Stimulated activated CD8-positive, alpha-beta memory T cell treated with anti-CD3 and anti-CD28 coated beads, Interleukin-4, amount 100 ng/mL, for 4 hours (primary cell): ENCODE data around the gene POMT1.
A peak's percentile ranks its signal among the peaks of the same experiment; 100 is the strongest.
"Not testable (repeated sequence)": the region's sequence is repeated elsewhere in the genome, so short reads cannot be mapped to it uniquely, and the experiment has no call there.

Experiments
- DNase-seq, 2 donors: peaks; one replicate each; pipeline ENCODE4 v3.0.0-alpha.2; 2020; ENCODE audit warnings: low read depth in 2 of 2, low spot score in 1 of 2

The POMT1 gene

GRCh38 chr9:131492070-131492469 lies 10.6 kb upstream of the POMT1 start:
- no peak for DNase-seq

GRCh38 chr9:131494296-131494870 lies 8.3 kb upstream of the POMT1 start:
- DNase-seq, result no peak

GRCh38 chr9:131495785-131496184 lies 6.9 kb upstream of the POMT1 start:
- DNase-seq, result no peak

GRCh38 chr9:131496844-131497405 lies 5.8 kb upstream of the POMT1 start:
- DNase-seq, result no peak

- no peak for DNase-seq
These were observed 3.4 kb upstream of the POMT1 start for GRCh38 chr9:131499254-131499767.

GRCh38 chr9:131500377-131500776 lies 2.3 kb upstream of the POMT1 start:
- peak; percentile 35 to 48 for DNase-seq

- no peak for DNase-seq
These were observed 1.7 kb upstream of the POMT1 start for GRCh38 chr9:131500939-131501541.

- peak in 1 of 2 donors; percentile 26 for DNase-seq
These were observed 1.1 kb downstream of the POMT1 start for GRCh38 chr9:131503626-131504465.

GRCh38 chr9:131505012-131505411 lies 2.3 kb downstream of the POMT1 start:
- no peak for DNase-seq

- no peak for DNase-seq
These were observed 8.7 kb downstream of the POMT1 start for GRCh38 chr9:131511416-131511815.

- no peak for DNase-seq
These were observed 9.2 kb downstream of the POMT1 start for GRCh38 chr9:131511880-131512279.

GRCh38 chr9:131513177-131513576 lies 10.5 kb downstream of the POMT1 start:
- no peak for DNase-seq

- DNase-seq, result not testable (repeated sequence)
These were observed 12.9 kb downstream of the POMT1 start for GRCh38 chr9:131515559-131516031.

- DNase-seq, result no peak
These were observed 13.4 kb downstream of the POMT1 start for GRCh38 chr9:131516100-131516499.

GRCh38 chr9:131516930-131517329 lies 14.2 kb downstream of the POMT1 start:
- no peak for DNase-seq

GRCh38 chr9:131517761-131518190 lies 15.1 kb downstream of the POMT1 start:
- no peak for DNase-seq

- DNase-seq, result no peak
These were observed 15.8 kb downstream of the POMT1 start for GRCh38 chr9:131518553-131518952.

GRCh38 chr9:131520503-131520902 lies 17.8 kb downstream of the POMT1 start:
- no peak for DNase-seq

- no peak for DNase-seq
These were observed 18.5 kb downstream of the POMT1 start for GRCh38 chr9:131521203-131521602.

GRCh38 chr9:131521822-131522221 lies 19.1 kb downstream of the POMT1 start:
- no peak for DNase-seq

GRCh38 chr9:131522257-131523085 lies 19.8 kb downstream of the POMT1 start:
- DNase-seq, result no peak
